GM18498 (cell line): ENCODE results near the gene AMZ2.
A peak's percentile ranks its signal among the peaks of the same experiment; 100 is the strongest.
"Not testable (repeated sequence)": the region's sequence is repeated elsewhere in the genome, so short reads cannot be mapped to it uniquely, and the experiment has no call there.

Experiments
- ATAC-seq: cut with Tn5 transposase; IDR thresholded peaks from one replicate; pipeline ENCODE4 v1.9.1; 2021; ENCODE audit warnings: mild to moderate bottlenecking, moderate library complexity; ENCODE audit not compliant: unreplicated experiment

Gene AMZ2

DNA sequence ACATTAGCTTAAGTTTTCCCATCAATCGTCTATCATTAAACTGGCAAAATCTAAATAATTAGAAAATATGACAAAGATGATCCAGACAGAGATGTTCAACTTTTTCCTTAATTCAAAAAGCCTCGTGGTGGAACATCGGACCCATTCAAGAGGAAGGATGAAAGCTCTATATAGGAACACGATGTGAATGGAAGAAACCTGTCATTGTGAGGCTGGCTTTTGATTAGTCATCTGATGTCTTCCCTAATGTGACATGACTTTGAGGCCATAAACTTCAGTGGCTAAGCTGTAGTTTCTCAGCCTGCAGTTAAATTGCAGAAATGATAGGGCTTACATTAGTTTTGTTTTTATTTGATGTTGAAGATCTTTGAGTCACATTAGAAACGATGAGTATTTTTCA lies 1.0 kb downstream of the AMZ2 start:
- no peak for ATAC-seq

DNA sequence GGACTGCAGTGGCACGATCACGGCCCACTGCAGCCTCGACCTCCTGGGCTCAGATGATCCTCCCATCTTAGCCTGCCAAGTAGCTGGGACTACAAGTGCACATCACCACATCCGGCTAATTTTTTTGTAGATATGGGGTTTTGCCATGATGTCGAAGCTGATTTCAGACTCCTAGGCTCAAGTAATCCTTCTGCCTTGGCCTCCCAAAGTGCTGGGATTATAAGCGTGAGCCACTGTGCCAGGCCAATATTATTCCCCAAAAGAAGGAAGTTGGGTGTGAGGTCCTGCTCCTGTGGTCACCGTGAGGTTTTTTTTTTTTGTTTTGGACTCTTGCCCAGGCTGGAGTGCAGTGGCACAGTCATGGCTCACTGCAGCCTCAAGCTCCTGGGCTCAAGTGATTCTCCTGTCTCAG lies 1.5 kb downstream of the AMZ2 start:
- no peak for ATAC-seq

DNA sequence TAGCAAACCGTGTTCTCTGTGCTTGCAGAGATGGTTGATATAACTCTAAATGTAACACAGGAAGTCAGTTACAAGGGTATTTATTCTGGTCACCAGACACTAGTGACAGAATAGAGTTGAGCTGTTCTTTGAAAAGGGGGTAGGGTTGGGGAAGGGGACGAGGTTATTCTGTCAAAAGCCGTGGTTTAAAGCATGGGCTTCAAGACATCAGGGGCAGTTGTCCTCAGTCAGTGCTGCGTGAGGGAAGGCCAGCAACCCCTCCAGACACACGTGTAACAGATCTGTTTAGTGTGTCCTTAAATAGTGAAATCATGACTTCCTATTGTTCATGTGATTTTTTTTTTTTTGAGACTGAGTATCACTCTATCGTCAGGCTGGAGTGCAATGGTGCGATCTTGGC lies 5.6 kb downstream of the AMZ2 start:
- not testable (repeated sequence) for ATAC-seq

DNA sequence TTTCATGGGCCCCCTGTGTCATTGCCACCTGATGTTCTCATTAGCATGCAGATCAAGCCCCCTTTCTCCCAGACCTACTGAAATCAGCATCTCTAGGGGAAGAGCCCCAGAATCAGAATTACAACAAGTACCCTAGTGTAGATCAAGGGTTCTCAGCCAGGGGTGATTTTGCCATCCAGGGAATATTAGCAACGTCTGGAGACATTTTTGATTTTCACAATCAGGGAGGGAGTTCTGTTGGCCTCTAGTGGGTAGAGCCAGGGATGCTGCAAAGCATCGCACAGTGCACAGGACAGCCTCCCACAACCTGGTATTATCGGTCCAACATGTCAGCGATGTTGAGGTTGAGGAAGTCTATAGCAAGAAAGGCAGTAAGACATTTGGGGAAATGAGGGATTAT lies 7.3 kb downstream of the AMZ2 start:
- no peak for ATAC-seq

DNA sequence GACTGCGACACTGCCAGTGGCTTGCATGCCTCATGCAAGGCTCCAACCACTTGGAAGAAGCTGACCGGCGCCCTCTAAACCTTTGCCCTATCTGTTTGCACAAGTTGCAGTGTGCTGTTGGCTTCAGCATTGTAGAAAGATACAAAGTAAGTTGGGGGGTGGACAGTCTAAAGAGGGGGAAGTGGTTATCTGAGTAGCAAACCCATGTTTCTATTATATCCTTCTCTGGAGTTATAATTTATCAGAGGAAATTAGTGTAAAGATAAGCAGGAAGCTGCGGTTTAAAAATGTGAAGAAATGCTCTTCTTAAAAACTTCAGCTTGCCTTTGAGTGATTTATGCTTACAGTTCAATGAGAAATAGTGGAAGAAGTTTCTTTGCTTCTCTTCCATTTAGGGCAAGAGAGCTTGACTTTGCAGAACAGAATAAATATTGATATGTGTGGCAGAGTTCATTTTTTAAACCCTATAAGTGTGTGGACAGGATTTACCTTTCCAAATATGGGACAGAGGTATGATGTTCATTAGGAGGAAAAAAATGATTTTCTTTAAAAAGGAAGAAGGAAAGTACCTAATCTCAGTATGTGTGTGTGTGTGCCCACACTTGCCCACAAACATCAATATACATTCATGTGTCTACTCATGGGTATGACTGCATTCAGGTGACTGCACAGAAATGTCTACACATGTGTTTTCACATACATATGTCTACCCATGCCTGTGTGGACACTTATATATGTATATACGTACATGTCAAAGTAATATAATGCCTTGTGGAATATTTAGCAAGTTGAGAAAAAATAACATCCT lies 8.1 kb downstream of the AMZ2 start:
- ATAC-seq: no peak

DNA sequence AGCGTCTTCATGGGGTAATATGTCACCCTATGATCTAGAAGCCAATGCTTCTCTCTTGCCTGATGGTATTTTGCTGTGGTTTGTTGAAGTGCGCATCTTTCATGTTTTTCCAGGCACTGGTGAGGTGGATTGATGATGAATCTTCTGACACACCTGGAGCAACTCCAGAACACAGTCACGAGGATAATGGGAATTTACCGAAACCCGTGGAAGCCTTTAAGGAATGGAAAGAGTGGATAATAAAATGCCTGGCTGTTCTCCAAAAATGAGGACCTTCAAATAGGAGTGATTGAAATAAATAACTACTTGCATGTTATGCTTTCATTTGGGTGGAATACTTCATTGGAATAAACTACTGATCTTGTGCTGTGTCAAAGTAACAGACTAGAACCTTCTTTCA lies 8.9 kb downstream of the AMZ2 start:
- ATAC-seq: not testable (repeated sequence)

DNA sequence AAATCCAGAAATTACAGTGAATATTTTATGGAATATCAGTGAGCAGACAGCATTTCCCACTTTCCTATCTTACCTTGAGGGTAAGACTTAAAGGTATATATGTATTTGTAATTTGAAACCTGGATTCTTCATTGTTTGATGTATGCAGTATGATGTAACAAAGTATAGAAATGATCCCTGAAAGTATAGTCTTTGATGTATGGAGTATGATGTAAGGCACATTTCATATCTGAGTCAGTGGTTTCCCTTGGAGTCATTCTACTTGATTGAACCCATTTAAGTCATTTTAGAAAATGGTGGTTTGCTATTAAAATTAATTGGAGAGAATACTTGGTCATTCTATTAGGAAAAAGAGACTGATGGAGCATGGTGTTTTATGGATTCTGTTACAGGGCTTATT lies 10.1 kb downstream of the AMZ2 start:
- ATAC-seq: no peak

DNA sequence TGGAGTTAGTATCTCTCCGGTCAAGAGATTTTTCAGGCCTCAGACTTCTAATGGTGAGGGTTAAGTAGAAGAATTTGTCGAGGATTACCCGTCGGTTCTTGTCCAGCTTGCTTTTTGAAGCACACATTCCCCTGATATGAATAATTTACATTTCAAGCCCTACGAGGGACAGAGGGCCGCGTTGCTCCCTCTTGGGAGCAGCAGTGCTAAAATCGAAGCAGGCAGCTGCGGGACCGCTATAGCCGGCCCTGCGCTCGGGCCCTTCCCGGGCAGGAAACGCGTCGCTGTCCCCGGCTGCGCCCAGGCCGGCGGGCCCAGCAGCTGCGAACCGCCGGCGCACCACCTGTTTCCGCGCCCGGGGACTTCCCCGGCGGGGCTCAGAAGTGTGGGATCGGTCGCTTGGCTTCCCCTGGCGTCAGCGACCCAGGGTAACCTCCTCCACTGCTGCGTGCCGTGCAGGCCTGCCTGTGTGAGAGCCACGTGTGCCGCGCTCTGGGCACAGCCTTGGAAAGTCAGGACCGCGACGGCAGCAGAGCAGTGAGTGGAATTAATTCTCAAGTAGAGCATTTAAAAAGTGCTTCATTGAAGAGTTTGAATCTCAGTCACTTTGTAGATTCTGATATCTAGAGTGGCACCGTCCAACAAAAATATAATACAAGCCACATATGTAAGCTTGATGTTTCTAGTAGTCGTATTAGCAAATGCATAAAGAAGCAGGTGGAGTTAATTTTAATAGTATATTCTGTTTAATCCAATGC lies 11.2 kb downstream of the AMZ2 start:
- ATAC-seq: peak; percentile 93

DNA sequence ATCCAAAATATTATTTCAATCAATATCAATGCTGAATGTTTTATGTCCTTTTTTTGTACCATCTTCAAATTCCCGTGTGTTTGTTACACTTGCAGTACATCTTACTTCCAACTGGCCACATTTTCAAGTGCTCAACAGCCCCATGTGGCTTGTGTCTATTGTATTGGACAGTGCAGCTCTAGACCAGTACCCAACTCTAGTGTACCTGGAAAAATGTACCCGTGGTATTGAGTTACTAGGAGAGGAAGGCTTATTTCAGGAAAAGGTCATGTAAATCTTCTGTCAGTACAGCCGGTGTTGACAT lies 11.8 kb downstream of the AMZ2 start:
- ATAC-seq: not testable (repeated sequence)

DNA sequence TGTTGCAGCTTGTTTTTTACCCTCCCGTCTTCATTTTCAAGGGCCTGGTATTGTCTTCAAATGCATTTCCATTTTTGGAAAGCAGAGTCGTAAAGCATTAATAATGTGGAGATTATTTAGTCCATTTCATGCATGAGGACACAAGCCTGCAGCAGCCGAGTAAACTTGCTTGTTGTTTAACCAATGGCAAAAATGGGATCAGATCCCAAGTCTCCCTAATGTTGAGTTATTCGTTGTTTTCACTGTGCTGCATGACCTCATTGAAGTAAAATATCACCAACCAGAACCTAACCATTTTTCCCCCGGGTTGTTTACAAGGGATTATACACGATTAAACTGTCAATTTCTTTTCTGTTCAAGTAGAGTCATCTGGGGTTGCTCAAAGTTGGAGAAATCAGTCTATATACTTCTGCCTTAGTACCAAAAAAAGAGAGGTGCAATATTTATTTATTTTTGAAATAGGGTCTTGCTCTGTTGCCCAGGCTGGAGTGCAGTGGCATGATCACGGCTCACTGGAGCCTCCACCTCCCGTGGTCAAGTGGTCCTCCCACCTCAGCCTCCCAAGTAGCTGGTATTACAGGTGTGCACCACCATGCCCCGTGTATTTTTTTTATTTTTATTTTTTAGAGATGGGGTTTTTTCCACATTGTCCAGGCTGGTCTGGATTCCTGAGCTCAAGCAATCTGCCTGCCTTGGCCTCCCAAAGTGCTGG lies 12.4 kb downstream of the AMZ2 start:
- no peak for ATAC-seq

DNA sequence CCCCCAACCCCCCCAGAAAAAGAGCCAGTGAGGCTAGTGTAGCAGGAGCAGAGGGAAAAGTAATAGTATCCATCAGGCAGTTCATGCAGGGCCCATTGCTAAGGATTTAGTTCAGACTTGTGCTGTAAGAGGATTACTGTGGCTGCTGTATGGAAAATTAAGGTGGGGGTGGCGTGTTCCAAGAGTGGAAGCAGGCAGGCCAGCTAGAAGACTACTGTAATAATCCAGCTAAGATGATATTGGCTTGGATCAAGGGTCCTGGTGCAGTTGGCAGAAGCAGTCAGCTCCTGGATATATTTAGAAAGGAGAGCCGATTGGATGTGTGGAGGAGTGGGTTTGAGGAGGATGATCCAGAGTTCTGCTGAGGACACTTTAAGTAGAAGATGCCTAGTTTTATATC lies 14.6 kb downstream of the AMZ2 start:
- not testable (repeated sequence) for ATAC-seq

DNA sequence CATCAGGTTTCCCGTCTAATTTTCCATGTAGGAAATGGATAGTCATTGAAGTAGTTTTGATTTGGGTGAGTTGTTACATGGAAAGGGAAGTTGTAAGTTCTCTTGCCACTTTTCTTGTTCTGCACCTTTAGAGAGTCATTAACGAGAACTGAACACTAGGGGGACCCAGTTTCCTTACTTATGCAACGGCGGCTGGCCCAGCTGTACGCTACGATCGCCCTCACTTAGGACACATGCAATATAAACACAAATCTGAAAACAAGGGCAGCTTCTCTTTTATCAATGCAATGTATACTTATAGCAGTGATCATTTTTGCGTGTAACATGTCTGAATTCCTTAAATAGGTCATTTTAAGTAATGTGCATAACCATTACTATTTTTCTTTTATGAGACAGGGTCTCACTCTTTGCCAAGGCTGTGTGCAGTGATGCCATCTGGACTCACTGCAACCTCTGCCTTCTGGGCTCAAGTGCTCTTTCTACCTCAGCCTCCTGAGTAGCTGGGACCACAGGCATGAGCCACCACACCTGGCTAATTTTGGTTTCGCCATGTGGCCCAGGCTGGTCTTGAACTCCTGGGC lies 15.3 kb downstream of the AMZ2 start:
- ATAC-seq: peak; percentile 34

DNA sequence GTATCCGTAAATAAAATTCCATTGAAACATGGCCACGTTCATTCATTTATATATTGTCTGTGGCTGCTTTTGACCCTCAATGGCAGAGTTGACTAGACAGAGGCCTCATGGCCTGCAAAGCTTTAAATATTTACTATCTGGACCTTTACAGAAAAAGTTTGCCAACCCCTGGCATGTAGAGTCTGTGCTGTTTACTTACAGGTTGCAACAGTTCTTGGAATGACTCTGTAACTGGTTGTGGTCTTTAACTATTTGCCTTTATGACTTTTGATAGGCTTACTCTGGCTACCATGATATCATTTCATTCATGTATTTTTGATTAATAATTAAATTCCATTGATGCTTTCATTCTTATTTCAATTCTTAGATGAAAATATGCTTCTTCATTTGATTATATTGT lies 18.0 kb downstream of the AMZ2 start:
- not testable (repeated sequence) for ATAC-seq

DNA sequence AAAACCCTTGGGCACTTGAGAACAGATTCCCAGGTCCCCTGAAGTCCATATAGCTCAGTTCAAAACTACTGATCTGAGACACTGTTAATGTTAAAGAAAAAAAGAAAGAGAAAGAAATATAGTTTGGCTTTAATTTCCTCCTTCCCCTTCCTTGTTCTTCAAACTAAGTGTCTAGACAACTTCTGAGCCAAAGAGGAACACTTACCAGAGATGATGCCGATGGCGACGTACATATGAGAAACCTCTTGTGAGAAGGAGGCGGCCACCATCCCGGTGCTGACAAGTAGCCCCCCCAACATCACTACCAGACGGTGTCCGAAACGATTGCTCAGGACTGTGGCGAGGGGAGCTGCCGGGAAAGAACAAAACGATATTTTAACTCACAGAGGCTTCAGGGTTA lies 25.9 kb downstream of the AMZ2 start:
- ATAC-seq: no peak

DNA sequence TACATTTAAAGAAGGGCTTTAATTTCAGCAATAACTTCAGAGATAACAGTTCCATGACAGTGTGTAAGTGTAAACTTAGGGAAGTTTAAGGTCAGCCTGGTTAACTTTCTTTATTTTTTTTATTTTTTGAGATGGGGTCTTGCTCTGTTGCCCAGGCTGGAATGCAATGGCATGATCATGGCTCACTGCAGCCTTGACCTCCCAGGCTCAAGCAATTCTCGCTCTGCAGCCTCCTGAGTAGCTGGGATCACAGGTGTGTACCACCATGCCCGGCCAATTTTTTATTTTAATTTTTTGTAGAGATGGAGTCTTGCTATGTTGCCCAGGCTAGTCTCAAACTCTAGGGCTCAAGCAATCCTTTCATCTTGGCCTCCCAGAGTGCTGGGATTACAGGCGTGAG lies 28.5 kb downstream of the AMZ2 start:
- not testable (repeated sequence) for ATAC-seq

DNA sequence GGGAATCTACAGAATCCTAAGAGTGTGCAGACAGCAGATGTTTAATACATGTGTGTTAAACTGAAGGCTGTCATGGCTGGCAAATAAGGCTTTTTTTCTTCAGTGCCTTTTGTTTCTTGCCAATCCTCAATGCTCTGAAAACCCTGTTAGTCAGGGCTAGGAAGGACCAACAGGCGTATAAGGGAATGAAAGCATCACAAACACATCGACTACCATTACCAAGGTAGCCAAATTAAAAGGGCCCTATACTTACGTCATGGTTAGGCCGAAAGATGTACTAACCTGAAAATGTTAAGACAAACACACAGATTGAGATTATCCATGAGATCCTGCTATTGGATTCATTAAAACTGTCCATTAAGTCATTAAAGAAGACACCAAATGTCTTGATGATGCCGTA lies 30.0 kb downstream of the AMZ2 start:
- ATAC-seq: no peak

DNA sequence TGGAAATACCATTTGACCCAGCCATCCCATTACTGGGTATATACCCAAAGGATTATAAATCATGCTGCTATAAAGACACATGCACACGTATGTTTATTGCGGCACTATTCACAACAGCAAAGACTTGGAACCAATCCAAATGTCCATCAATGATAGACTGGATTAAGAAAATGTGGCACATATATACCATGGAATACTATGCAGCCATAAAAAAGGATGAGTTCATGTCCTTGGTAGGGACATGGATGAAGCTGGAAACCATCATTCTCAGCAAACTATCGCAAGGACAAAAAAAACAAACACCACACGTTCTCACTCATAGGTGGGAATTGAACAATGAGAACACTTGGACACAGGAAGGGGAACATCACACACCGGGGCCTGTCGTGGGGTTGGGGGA lies 34.1 kb downstream of the AMZ2 start:
- ATAC-seq: not testable (repeated sequence)

DNA sequence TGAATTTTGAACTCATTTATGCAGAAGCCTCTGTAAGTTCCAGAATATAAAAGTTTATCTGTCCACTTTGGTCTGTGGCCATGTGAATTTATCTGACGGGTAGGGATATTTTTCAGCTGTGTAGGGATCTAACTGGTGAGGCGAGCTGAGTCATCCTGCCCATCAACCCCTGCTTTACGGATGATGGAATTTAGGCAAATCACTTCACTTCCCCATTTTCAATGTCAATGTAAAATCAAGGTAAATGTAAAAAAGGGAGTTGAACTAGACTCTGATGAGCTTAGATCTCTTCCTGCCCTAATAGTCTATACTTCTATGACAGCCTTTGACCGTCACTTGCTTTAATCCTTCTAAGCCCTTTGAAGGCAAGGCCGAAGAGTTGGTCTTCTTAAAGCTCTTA lies 40.5 kb downstream of the AMZ2 start:
- ATAC-seq: no peak

DNA sequence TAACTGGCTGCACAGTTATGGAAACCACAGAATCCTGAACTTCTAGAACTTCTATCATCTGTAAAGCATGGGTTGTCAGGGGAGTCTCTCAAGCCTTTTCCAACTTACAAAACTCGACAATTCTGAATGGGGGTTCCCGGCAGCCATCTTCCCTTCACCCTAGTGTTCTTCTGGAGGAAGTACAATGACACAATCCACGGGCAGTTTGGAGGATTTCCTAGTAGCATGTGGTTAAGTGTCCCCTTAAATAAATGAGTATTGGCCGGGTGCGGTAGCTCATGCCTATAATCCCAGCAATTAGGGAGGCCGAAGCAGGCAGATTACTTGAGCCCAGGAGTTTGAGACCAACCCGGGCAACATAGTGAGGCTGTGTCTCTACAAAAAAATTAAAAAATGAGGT lies 41.0 kb downstream of the AMZ2 start:
- no peak for ATAC-seq

DNA sequence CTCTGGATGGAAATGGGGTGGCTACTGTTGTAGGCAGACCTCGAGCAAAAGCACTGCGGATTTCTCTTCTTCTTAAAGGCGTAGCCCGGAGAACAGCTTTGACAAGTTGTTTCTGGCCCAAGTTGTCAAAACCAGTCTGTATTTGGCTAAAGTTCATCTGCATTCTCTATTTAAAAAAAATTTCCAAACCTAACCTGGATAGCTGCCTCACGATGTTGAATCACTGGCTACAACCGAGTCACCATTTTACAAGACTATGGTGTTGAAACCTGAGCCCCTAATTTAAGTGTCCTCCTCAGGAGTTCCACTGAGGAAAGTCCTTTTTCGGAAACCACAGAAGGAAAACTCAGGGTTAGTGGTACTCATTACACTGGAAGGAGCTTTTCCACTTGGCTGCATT lies 41.6 kb downstream of the AMZ2 start:
- no peak for ATAC-seq

DNA sequence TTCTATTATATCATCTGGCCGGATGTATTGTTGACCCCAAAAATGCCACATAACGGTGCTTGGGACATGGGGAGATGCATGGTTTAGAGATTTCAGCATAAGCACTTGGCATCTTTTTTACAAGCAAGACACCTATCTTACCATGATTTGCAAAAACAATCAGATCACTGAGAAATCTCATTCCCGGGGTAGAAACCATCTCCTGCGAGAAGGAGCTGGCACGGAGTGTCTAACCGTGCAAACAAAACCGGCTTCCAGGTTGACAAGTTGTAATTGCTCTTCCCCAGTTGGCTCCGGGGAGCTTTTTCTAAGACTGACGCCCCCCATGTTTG lies 42.1 kb downstream of the AMZ2 start:
- ATAC-seq: no peak
